Upper lobe of right lung (tissue), 1 donor: ENCODE data around the gene CIITA. TPM values are rescaled to one million over a fixed set of nuclear protein-coding genes. Genes with fewer than 3 reads are reported as not detected.

Source experiments
- ATAC-seq: fragments of 200-7000 bp; cut with Tn5 transposase; one replicate; pipeline ENCODE4 v1.9.1; 2020; ENCODE audit warnings: mild to moderate bottlenecking, moderate library complexity
- DNase-seq: peaks from one replicate; pipeline ENCODE4 v3.0.0-alpha.2; 2020
- H3K27ac ChIP-seq: fragments of 200-600 bp; one replicate; pipeline ENCODE4 v1.8.0; 2022
- H3K27me3 ChIP-seq: fragments of 200-600 bp; one replicate; pipeline ENCODE4 v1.8.0; 2022; ENCODE audit warnings: mild to moderate bottlenecking
- H3K36me3 ChIP-seq: fragments of 200-600 bp; one replicate; pipeline ENCODE4 v1.8.0; 2022
- H3K4me1 ChIP-seq: fragments of 200-600 bp; one replicate; pipeline ENCODE4 v1.8.0; 2022
- H3K4me3 ChIP-seq: fragments of 200-600 bp; one replicate; pipeline ENCODE4 v1.8.0; 2022; ENCODE audit warnings: mild to moderate bottlenecking
- H3K9me3 ChIP-seq: fragments of 200-600 bp; one replicate; pipeline ENCODE4 v1.8.0; 2022
- CTCF ChIP-seq: fragments of 200-600 bp; IDR thresholded peaks from one replicate; pipeline ENCODE4 v1.8.0; 2022; ENCODE audit warnings: antibody characterized with exemption
- intact Hi-C: fragments of 100-400 bp; cut with DNase I; formaldehyde crosslinking; loops from one replicate; pipeline ENCODE4 v1.11.0; 2022
- total RNA-seq: library from RNA; stranded (reverse); fragmentation: NEBNext Ultra II Directional; extraction: Animal tissue kit (Norgen Biotek cat#: 25700); gene quantifications from one replicate; pipeline ENCODE4 v1.2.1, GENCODE V29; 2021
- donor health status: DM: no; HTN: yes; CAD: no; lungs with severe emphysema.

Gene CIITA
- total RNA-seq, 1 donor from 2014 or later: 78.9 TPM

- intact Hi-C loops: no loop called here
- DNase-seq (no peak), ATAC-seq (no peak)
- no peak overlapping the region for H3K4me3 ChIP-seq
- no peaks in the 10 kb centered on the region for H3K9me3 ChIP-seq
- H3K4me1 ChIP-seq: peaks cover 17% of the 10 kb centered on the region
- peaks cover 42% of the 10 kb centered on the region for H3K36me3 ChIP-seq
- no peak for TF ChIP-seq CTCF
- H3K27me3 ChIP-seq: no peaks in the 10 kb centered on the region
- no peak overlapping the region for H3K27ac ChIP-seq
Observed at GRCh38 chr16:10978124-10978523, 101.1 kb downstream of the CIITA start.

- peaks cover 17% of the 10 kb centered on the region for H3K4me1 ChIP-seq
- intact Hi-C loops: no loop called here
- ATAC-seq: no peak
Observed at GRCh38 chr16:10978871-10979446, 102.0 kb downstream of the CIITA start.

GRCh38 chr16:10979717-10980601, 103.0 kb downstream of the CIITA start:
- TF ChIP-seq CTCF: no peak
- ATAC-seq: peak; percentile 81
- Histone ChIP-seq H3K4me1 (peaks cover 17% of the 10 kb centered on the region), H3K9me3 (no peaks in the 10 kb centered on the region), H3K27ac (peak overlapping the region; percentile 79), H3K27me3 (no peaks in the 10 kb centered on the region), H3K4me3 (no peak overlapping the region), H3K36me3 (peaks cover 42% of the 10 kb centered on the region)
- intact Hi-C loops: no loop called here
- DNase-seq: no peak

More at GRCh38 chr16:10978871-10979446, 102.0 kb downstream of the CIITA start:
- Histone ChIP-seq H3K9me3 (no peaks in the 10 kb centered on the region), H3K27me3 (no peaks in the 10 kb centered on the region), H3K36me3 (peaks cover 42% of the 10 kb centered on the region), H3K4me3 (no peak overlapping the region), H3K27ac (peak overlapping the region; percentile 79)
- DNase-seq: no peak
- no peak for TF ChIP-seq CTCF

GRCh38 chr16:10980813-10981212, 103.8 kb downstream of the CIITA start:
- no peak for TF ChIP-seq CTCF
- Histone ChIP-seq H3K9me3 (no peaks in the 10 kb centered on the region), H3K27ac (peak overlapping the region; percentile 79), H3K27me3 (no peaks in the 10 kb centered on the region), H3K4me3 (no peak overlapping the region), H3K36me3 (peaks cover 41% of the 10 kb centered on the region), H3K4me1 (peaks cover 17% of the 10 kb centered on the region)
- no peak for ATAC-seq
- no peak for DNase-seq
- intact Hi-C loops: no loop called here

- intact Hi-C loops: no loop called here
- Histone ChIP-seq H3K36me3 (peaks cover 39% of the 10 kb centered on the region), H3K9me3 (no peaks in the 10 kb centered on the region), H3K27ac (no peak overlapping the region), H3K27me3 (no peaks in the 10 kb centered on the region), H3K4me1 (peaks cover 17% of the 10 kb centered on the region), H3K4me3 (no peak overlapping the region)
- no peak for DNase-seq
- TF ChIP-seq CTCF: peak; percentile 27
- peak; percentile 35 for ATAC-seq
Observed at GRCh38 chr16:10981697-10982216, 104.8 kb downstream of the CIITA start.
